ENCODE measurements around the gene TCN2.

GRCh38 chr22:30575859-30576258 lies 31.1 kb upstream of the TCN2 start:
- TF ChIP-seq CTCF (IDR thresholded peaks at IDR 0.05), result no peak
- TF ChIP-seq POLR2A (IDR thresholded peaks at IDR 0.05), result no peak
- no peak for TF ChIP-seq POLR2AphosphoS5 (IDR thresholded peaks at IDR 0.05)

Measured in sigmoid colon (tissue), 4 donors.